ENCODE data around the gene PVRIG.
"Not testable (repeated sequence)": the region's sequence is repeated elsewhere in the genome, so short reads cannot be mapped to it uniquely, and the experiment has no call there.

Gene PVRIG

GRCh38 chr7:100243385-100243784, 23.6 kb downstream of the PVRIG start:
- peak; percentile 90 for DNase-seq (ENCODE audit: low read depth)
- TF ChIP-seq MAX (IDR thresholded peaks at IDR 0.05; ENCODE audit: low read depth, low read length) (0 out of 2 replicates have a peak, but pooled peaks have one; percentile 17), MYC (IDR thresholded peaks at IDR 0.05; ENCODE audit: low read depth, low read length) (0 out of 2 replicates have a peak, but pooled peaks have one; percentile 37)
- not testable (repeated sequence) for H3K4me3 ChIP-seq (ENCODE audit: low read depth, low read length)

- not testable (repeated sequence) for DNase-seq (ENCODE audit: low read depth)
These were observed 25.3 kb downstream of the PVRIG start for GRCh38 chr7:100244988-100245605.

GRCh38 chr7:100246121-100246864, 26.5 kb downstream of the PVRIG start:
- not testable (repeated sequence) for H3K4me3 ChIP-seq (ENCODE audit: low read depth, low read length); DNase-seq (ENCODE audit: low read depth)

More at GRCh38 chr7:100244988-100245605, 25.3 kb downstream of the PVRIG start:
- not testable (repeated sequence) for H3K4me3 ChIP-seq (ENCODE audit: low read depth, low read length)

GRCh38 chr7:100246865-100247137, 27.1 kb downstream of the PVRIG start:
- DNase-seq (ENCODE audit: low read depth): peak; percentile 63
- H3K4me3 ChIP-seq (ENCODE audit: low read depth, low read length): not testable (repeated sequence)

- peak; percentile 44 for DNase-seq (ENCODE audit: low read depth)
- TF ChIP-seq CTCF (IDR thresholded peaks at IDR 0.05; ENCODE audit: low read depth, low read length) (no peak), MAX (IDR thresholded peaks at IDR 0.05; ENCODE audit: low read depth, low read length) (no peak), MYC (IDR thresholded peaks at IDR 0.05; ENCODE audit: low read depth, low read length) (no peak), POLR2A (IDR thresholded peaks at IDR 0.05; ENCODE audit: extremely low read depth, insufficient read length) (no peak)
- H3K4me3 ChIP-seq (ENCODE audit: low read depth, low read length): no peak overlapping the region
These were observed 27.5 kb downstream of the PVRIG start for GRCh38 chr7:100247152-100247757.

- TF ChIP-seq POLR2A (IDR thresholded peaks at IDR 0.05; ENCODE audit: extremely low read depth, insufficient read length): no peak
- TF ChIP-seq MAX (IDR thresholded peaks at IDR 0.05; ENCODE audit: low read depth, low read length): no peak
- no peak for TF ChIP-seq MYC (IDR thresholded peaks at IDR 0.05; ENCODE audit: low read depth, low read length)
- TF ChIP-seq CTCF (IDR thresholded peaks at IDR 0.05; ENCODE audit: low read depth, low read length): no peak
- no peak overlapping the region for H3K4me3 ChIP-seq (ENCODE audit: low read depth, low read length)
These were observed 28.7 kb downstream of the PVRIG start for GRCh38 chr7:100248483-100248882.

GRCh38 chr7:100257017-100257416, 37.3 kb downstream of the PVRIG start:
- no peak for DNase-seq (ENCODE audit: low read depth)
- H3K4me3 ChIP-seq (ENCODE audit: low read depth, low read length): no peak overlapping the region
- TF ChIP-seq CTCF (IDR thresholded peaks at IDR 0.05; ENCODE audit: low read depth, low read length) (no peak), POLR2A (IDR thresholded peaks at IDR 0.05; ENCODE audit: extremely low read depth, insufficient read length) (no peak), MYC (IDR thresholded peaks at IDR 0.05; ENCODE audit: low read depth, low read length) (no peak), MAX (IDR thresholded peaks at IDR 0.05; ENCODE audit: low read depth, low read length) (no peak)

More at GRCh38 chr7:100248483-100248882, 28.7 kb downstream of the PVRIG start:
- DNase-seq (ENCODE audit: low read depth): no peak

- DNase-seq (ENCODE audit: low read depth); H3K4me3 ChIP-seq (ENCODE audit: low read depth, low read length): not testable (repeated sequence)
These were observed 40.2 kb downstream of the PVRIG start for GRCh38 chr7:100259984-100260383.

- H3K4me3 ChIP-seq (ENCODE audit: low read depth, low read length); DNase-seq (ENCODE audit: low read depth): not testable (repeated sequence)
These were observed 43.1 kb downstream of the PVRIG start for GRCh38 chr7:100262896-100263295.

GRCh38 chr7:100264223-100264622, 44.5 kb downstream of the PVRIG start:
- not testable (repeated sequence) for H3K4me3 ChIP-seq (ENCODE audit: low read depth, low read length); DNase-seq (ENCODE audit: low read depth)

- not testable (repeated sequence) for H3K4me3 ChIP-seq (ENCODE audit: low read depth, low read length); DNase-seq (ENCODE audit: low read depth)
These were observed 45.0 kb downstream of the PVRIG start for GRCh38 chr7:100264669-100265165.

- not testable (repeated sequence) for DNase-seq (ENCODE audit: low read depth); H3K4me3 ChIP-seq (ENCODE audit: low read depth, low read length)
These were observed 46.1 kb downstream of the PVRIG start for GRCh38 chr7:100265851-100266250.

Measured in NB4 (cell line).